ENCODE data around the gene WNT2B.

WNT2B gene

GRCh38 chr1:112575154-112575804 lies 66.5 kb downstream of the WNT2B start:
- peak; percentile 20 for DNase-seq (ENCODE audit: low spot score)

- DNase-seq (ENCODE audit: low spot score) = no peak
Observed at GRCh38 chr1:112576240-112576639, 67.5 kb downstream of the WNT2B start.
